Loucy (cell line): ENCODE results near the gene ACAN.

Experiments
- EZH2phosphoT487 ChIP-seq: fragments of 200-600 bp; IDR thresholded peaks from 2 replicates; pipeline ENCODE4 v1.6.1; 2018; ENCODE audit warnings: antibody characterized with exemption, mild to moderate bottlenecking, moderate library complexity, borderline replicate concordance
- TF ChIP-seq, protein P1 (sequence below): fragments of 200-600 bp; sonication (generic); conservative IDR thresholded peaks from 2 replicates; pipeline ENCODE4 v1.5.1; 2014; ENCODE audit warnings: mild to moderate bottlenecking, antibody characterized with exemption, low read length

DNA sequence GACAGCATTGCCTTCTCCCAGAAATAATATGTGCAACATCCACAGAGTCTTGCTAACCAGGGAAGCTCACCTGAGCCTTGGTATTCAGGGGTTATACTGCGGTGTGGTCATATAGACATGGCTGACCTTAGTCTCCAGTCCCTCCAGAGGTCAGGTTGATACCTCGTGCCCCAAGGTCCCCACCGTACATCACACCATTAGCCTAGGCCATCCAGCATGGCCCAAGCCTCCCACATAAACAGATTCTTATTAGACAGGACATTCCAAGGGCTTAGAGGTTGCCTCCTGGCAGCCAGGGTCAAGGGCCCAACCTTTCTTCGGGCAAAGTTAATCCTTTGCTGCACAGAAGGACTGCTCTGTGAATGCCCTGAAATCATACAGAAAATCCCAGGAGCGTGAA is 18.8 kb downstream of the ACAN start:
- TF ChIP-seq, protein P1, sequence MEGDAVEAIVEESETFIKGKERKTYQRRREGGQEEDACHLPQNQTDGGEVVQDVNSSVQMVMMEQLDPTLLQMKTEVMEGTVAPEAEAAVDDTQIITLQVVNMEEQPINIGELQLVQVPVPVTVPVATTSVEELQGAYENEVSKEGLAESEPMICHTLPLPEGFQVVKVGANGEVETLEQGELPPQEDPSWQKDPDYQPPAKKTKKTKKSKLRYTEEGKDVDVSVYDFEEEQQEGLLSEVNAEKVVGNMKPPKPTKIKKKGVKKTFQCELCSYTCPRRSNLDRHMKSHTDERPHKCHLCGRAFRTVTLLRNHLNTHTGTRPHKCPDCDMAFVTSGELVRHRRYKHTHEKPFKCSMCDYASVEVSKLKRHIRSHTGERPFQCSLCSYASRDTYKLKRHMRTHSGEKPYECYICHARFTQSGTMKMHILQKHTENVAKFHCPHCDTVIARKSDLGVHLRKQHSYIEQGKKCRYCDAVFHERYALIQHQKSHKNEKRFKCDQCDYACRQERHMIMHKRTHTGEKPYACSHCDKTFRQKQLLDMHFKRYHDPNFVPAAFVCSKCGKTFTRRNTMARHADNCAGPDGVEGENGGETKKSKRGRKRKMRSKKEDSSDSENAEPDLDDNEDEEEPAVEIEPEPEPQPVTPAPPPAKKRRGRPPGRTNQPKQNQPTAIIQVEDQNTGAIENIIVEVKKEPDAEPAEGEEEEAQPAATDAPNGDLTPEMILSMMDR: no peak
- TF ChIP-seq EZH2phosphoT487: no peak
